ENCODE measurements around the gene MEGF11.

DNA sequence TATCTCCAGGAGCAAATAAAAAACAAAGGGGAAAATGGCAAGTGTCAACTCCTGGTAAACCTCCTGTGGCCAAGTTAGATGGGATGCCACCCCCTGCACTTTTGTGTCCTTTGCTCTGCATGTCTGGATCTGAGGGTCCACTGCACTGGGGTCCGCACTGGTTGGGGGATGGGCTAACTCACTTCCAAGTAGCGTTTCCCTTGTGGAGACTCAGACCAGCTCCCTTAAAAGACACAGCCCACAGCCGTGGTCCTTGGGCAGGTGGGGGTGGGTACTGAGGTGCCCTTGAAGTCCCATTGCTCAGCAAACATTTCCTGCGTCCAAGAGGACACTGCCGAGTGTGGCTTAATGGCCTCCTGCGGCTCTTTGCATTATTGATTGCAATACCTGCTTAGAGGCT lies 188.2 kb downstream of the MEGF11 start:
- TF ChIP-seq, protein P1, sequence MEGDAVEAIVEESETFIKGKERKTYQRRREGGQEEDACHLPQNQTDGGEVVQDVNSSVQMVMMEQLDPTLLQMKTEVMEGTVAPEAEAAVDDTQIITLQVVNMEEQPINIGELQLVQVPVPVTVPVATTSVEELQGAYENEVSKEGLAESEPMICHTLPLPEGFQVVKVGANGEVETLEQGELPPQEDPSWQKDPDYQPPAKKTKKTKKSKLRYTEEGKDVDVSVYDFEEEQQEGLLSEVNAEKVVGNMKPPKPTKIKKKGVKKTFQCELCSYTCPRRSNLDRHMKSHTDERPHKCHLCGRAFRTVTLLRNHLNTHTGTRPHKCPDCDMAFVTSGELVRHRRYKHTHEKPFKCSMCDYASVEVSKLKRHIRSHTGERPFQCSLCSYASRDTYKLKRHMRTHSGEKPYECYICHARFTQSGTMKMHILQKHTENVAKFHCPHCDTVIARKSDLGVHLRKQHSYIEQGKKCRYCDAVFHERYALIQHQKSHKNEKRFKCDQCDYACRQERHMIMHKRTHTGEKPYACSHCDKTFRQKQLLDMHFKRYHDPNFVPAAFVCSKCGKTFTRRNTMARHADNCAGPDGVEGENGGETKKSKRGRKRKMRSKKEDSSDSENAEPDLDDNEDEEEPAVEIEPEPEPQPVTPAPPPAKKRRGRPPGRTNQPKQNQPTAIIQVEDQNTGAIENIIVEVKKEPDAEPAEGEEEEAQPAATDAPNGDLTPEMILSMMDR (conservative IDR thresholded peaks at IDR 0.05 in 1 of 2, IDR thresholded peaks at IDR 0.05 in 1 of 2; ENCODE audit: low read depth in 1 of 2, low read length in 2 of 2): no peak
- TF ChIP-seq EZH2 (IDR thresholded peaks at IDR 0.05; ENCODE audit: low read length, missing control alignments): no peak
